Jurkat, Clone E6-1 (cell line): ENCODE data around the gene GUCY2C.
"Not testable (repeated sequence)": the region's sequence is repeated elsewhere in the genome, so short reads cannot be mapped to it uniquely, and the experiment has no call there.

ENCODE experiments used
- DNase-seq: peaks from one replicate; pipeline ENCODE4 v3.0.0-alpha.2; 2011; ENCODE audit warnings: low read depth, low spot score
- H3K4me3 ChIP-seq: 2 replicates; pipeline ENCODE4 v1.5.1; 2011; ENCODE audit warnings: mild to moderate bottlenecking, low read length, control low read depth, moderate library complexity

The GUCY2C gene

GRCh38 chr12:14689996-14690395 is 6.4 kb downstream of the GUCY2C start:
- DNase-seq, result no peak
- H3K4me3 ChIP-seq, result no peak overlapping the region

- no peak overlapping the region for H3K4me3 ChIP-seq
- DNase-seq, result no peak
Measured at GRCh38 chr12:14689144-14689543, 7.3 kb downstream of the GUCY2C start.

GRCh38 chr12:14682231-14682630 is 14.2 kb downstream of the GUCY2C start:
- H3K4me3 ChIP-seq, DNase-seq: not testable (repeated sequence)

GRCh38 chr12:14681625-14682024 is 14.8 kb downstream of the GUCY2C start:
- DNase-seq, result no peak
- H3K4me3 ChIP-seq, result no peak overlapping the region

- DNase-seq, result no peak
Measured at GRCh38 chr12:14681190-14681589, 15.2 kb downstream of the GUCY2C start.

GRCh38 chr12:14678547-14679150 is 17.8 kb downstream of the GUCY2C start:
- DNase-seq, result no peak
- no peak overlapping the region for H3K4me3 ChIP-seq

More at GRCh38 chr12:14681190-14681589, 15.2 kb downstream of the GUCY2C start:
- H3K4me3 ChIP-seq, result no peak overlapping the region

GRCh38 chr12:14668591-14668990 is 27.8 kb downstream of the GUCY2C start:
- DNase-seq, result no peak
- H3K4me3 ChIP-seq, result no peak overlapping the region

GRCh38 chr12:14665354-14666348 is 30.7 kb downstream of the GUCY2C start:
- H3K4me3 ChIP-seq, result no peak overlapping the region
- no peak for DNase-seq

- no peak overlapping the region for H3K4me3 ChIP-seq
- DNase-seq, result peak; percentile 57
Measured at GRCh38 chr12:14664434-14665023, 31.9 kb downstream of the GUCY2C start.

- no peak for DNase-seq
- no peak overlapping the region for H3K4me3 ChIP-seq
Measured at GRCh38 chr12:14663002-14663401, 33.4 kb downstream of the GUCY2C start.

GRCh38 chr12:14656846-14657245 is 39.6 kb downstream of the GUCY2C start:
- no peak for DNase-seq
- H3K4me3 ChIP-seq, result no peak overlapping the region

- no peak overlapping the region for H3K4me3 ChIP-seq
- no peak for DNase-seq
Measured at GRCh38 chr12:14655284-14655683, 41.1 kb downstream of the GUCY2C start.

- no peak for DNase-seq
- H3K4me3 ChIP-seq, result no peak overlapping the region
Measured at GRCh38 chr12:14654842-14655241, 41.6 kb downstream of the GUCY2C start.

- no peak for DNase-seq
- no peak overlapping the region for H3K4me3 ChIP-seq
Measured at GRCh38 chr12:14654416-14654815, 42.0 kb downstream of the GUCY2C start.

GRCh38 chr12:14652483-14652882 is 43.9 kb downstream of the GUCY2C start:
- no peak for DNase-seq
- no peak overlapping the region for H3K4me3 ChIP-seq

- DNase-seq, result no peak
- no peak overlapping the region for H3K4me3 ChIP-seq
Measured at GRCh38 chr12:14651371-14651770, 45.0 kb downstream of the GUCY2C start.

- H3K4me3 ChIP-seq, result no peak overlapping the region
- no peak for DNase-seq
Measured at GRCh38 chr12:14650789-14651188, 45.6 kb downstream of the GUCY2C start.

- H3K4me3 ChIP-seq, result no peak overlapping the region
- no peak for DNase-seq
Measured at GRCh38 chr12:14647028-14647750, 49.2 kb downstream of the GUCY2C start.

- no peak overlapping the region; the same call in none of the 2 replicates for H3K4me3 ChIP-seq
- DNase-seq, result peak; percentile 91
Measured at GRCh38 chr12:14643251-14643650, 53.1 kb downstream of the GUCY2C start.
